Ovary (tissue), 9 donors: Measurements from ENCODE around the gene CDX1. TPM values are rescaled to one million over a fixed set of nuclear protein-coding genes. Genes with fewer than 3 reads are reported as not detected.

Experiments
- DNase-seq, 5 donors: peaks; one replicate each; pipeline ENCODE4 v3.0.0-alpha.2; 2019 to 2020
- H3K27ac ChIP-seq, 2 donors: fragments of 200-600 bp; one replicate each; pipeline versions ENCODE4 v1.5.1 to v1.8.0; 2019 to 2022
- H3K27me3 ChIP-seq: fragments of 200-600 bp; one replicate; pipeline ENCODE4 v1.8.0; 2022
- H3K36me3 ChIP-seq: fragments of 200-600 bp; sonication (generic); one replicate; pipeline ENCODE4 v1.5.1; 2019
- H3K4me1 ChIP-seq: one replicate; pipeline ENCODE4 v1.8.1; 2013; ENCODE audit warnings: mild to moderate bottlenecking, moderate library complexity; ENCODE audit not compliant: insufficient read depth
- H3K4me3 ChIP-seq: fragments of 200-600 bp; sonication (generic); one replicate; pipeline ENCODE4 v1.5.1; 2017
- H3K9me3 ChIP-seq, 2 donors: fragments of 200-600 bp in 1 of 2; sonication (generic) in 1 of 2; one replicate each; pipeline versions ENCODE4 v1.5.1 to v1.8.1; 2013 to 2019; ENCODE audit warnings: mild to moderate bottlenecking in 1 of 2, moderate library complexity in 1 of 2
- EP300 ChIP-seq: sonication (generic); formaldehyde crosslinking; IDR thresholded peaks from one replicate; pipeline ENCODE4 v1.6.1; 2017; ENCODE audit warnings: antibody characterized with exemption
- POLR2A ChIP-seq: fragments of 450-650 bp; IDR thresholded peaks from one replicate; pipeline ENCODE4 v1.6.1; 2017; ENCODE audit warnings: antibody characterized with exemption, mild to moderate bottlenecking, moderate library complexity
- WGBS, 3 donors: extraction: QIAGEN DNeasy Blood & Tissue Kit in 1 of 3; methylation state at CpG; one replicate each; pipeline versions ENCODE4 v1.1.5 to v1.1.7; 2013 to 2017; 5-methylcytosine and 5-hydroxymethylcytosine counted together
- intact Hi-C, 4 donors: fragments of 100-400 bp; cut with DNase I; formaldehyde crosslinking; loops; one replicate each; pipeline versions ENCODE4 v1.11.0 to v1.15.1; 2022 to 2023
- polyA plus RNA-seq, 2 donors: library from polyadenylated mRNA; stranded (reverse); fragments of 200-250 nt in 1 of 2; fragments of 350-450 nt in 1 of 2; fragmentation: Illumina TruSeq in 1 of 2; extraction: RNeasy Lipid Tissue Mini Kit (QIAGEN cat#74804) in 1 of 2; gene quantifications; one replicate each; pipeline ENCODE4 v1.2.3, GENCODE V29; 2013 to 2014
- total RNA-seq, 7 donors: library from RNA; depleted of rRNA in 2 of 7; stranded (reverse); fragments of >200 nt in 2 of 7; fragmentation: NEBNext Ultra II Directional in 3 of 7; extraction: Animal tissue kit (Norgen Biotek cat#: 25700) in 3 of 7; gene quantifications; one replicate each; pipeline versions ENCODE4 v1.1.0 to v1.2.4, GENCODE V29; 2016 to 2023
- TF ChIP-seq, protein P1 (sequence below), 3 donors: fragments of 450-650 bp in 2 of 3; fragments of 200-600 bp in 1 of 3; IDR thresholded peaks; one replicate each; pipeline versions ENCODE4 v1.5.1 to v1.8.0; 2016 to 2022; ENCODE audit warnings: antibody characterized with exemption in 3 of 3, mild to moderate bottlenecking in 1 of 3
- donor health status: DM: no; HTN: no; CAD: no; lungs with moderate emphysema.
- donor health status: DM: no; HTN: no; CAD: no.
- donor health status: Bipolar disorder and iron deficiency.
- donor health status: DM: yes; HTN: yes; CAD: no.
- donor health status: DM: no; HTN: no; CAD: no.
- donor health status: DM: yes; HTN: yes; CAD: no.

The CDX1 gene
- total and polyA plus RNA-seq, 9 donors: 0.18 to 1.4 (median 0.58) TPM

DNA sequence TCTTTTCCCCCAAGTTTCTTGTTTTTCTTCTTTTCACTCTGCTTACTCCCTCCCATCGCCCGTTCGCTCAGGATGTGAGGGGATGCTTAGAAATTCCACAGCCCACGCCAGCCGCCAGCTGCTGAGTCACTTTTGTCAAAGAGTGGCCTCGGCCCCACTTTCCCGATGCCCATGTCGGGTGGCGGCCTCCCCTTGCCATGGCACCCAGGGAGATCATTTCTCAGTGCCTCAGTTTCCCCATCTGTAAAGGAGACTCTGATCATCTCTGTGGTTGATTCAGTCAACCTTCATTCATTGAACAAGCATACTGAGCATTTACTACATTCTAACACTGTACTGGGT is 10.6 kb upstream of the CDX1 start:
- DNase-seq: no peak
- H3K4me3 ChIP-seq: peak overlapping the region; percentile 59
- TF ChIP-seq POLR2A: no peak
- TF ChIP-seq EP300: no peak
- TF ChIP-seq, protein P1, sequence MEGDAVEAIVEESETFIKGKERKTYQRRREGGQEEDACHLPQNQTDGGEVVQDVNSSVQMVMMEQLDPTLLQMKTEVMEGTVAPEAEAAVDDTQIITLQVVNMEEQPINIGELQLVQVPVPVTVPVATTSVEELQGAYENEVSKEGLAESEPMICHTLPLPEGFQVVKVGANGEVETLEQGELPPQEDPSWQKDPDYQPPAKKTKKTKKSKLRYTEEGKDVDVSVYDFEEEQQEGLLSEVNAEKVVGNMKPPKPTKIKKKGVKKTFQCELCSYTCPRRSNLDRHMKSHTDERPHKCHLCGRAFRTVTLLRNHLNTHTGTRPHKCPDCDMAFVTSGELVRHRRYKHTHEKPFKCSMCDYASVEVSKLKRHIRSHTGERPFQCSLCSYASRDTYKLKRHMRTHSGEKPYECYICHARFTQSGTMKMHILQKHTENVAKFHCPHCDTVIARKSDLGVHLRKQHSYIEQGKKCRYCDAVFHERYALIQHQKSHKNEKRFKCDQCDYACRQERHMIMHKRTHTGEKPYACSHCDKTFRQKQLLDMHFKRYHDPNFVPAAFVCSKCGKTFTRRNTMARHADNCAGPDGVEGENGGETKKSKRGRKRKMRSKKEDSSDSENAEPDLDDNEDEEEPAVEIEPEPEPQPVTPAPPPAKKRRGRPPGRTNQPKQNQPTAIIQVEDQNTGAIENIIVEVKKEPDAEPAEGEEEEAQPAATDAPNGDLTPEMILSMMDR (IDR thresholded peaks at IDR 0.05): no peak
- H3K27ac ChIP-seq: peak overlapping the region; percentile 64 to 83
- WGBS, 3 donors: 0 to 3% (median 2%) methylated on average over 9 of the region's 9 CpGs
- H3K4me1 ChIP-seq: peaks cover 32% of the 10 kb centered on the region
- H3K9me3 ChIP-seq: no peaks in the 10 kb centered on the region
- H3K27me3 ChIP-seq: no peaks in the 10 kb centered on the region
- no peaks in the 10 kb centered on the region for H3K36me3 ChIP-seq
- intact Hi-C loops: no loop called here

DNA sequence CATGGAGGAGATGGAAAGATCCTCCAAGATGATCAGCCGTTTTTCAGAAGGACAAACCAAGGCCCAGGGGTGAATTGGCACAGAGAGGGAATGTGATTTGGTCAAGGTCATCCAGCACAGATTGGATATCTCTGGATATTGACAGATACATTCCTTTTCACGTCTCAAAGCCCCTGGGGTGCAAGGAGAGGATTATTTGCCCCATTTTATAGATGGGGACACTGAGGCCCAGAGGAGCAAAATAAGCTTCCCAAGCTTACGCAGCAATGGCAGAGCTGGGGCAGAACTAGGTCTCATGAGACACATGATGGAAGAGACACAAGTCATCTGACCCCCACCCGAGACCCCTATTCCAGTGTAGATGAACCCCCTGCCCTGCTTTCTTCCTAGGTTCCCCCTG is 10.0 kb upstream of the CDX1 start:
- no peak for TF ChIP-seq EP300
- TF ChIP-seq, protein P1 (IDR thresholded peaks at IDR 0.05): no peak
- no peak for TF ChIP-seq POLR2A
- WGBS, 3 donors: 57 to 62% (median 59%) methylated on average over 4 of the region's 4 CpGs
- intact Hi-C loops: no loop called here
- Histone ChIP-seq H3K4me1 (peaks cover 32% of the 10 kb centered on the region), H3K36me3 (no peaks in the 10 kb centered on the region), H3K9me3 (no peaks in the 10 kb centered on the region), H3K27ac (peak overlapping the region; percentile 64 to 83), H3K4me3 (peak overlapping the region; percentile 59), H3K27me3 (no peaks in the 10 kb centered on the region)
- peak in 1 of 5 donors; percentile 36 for DNase-seq

DNA sequence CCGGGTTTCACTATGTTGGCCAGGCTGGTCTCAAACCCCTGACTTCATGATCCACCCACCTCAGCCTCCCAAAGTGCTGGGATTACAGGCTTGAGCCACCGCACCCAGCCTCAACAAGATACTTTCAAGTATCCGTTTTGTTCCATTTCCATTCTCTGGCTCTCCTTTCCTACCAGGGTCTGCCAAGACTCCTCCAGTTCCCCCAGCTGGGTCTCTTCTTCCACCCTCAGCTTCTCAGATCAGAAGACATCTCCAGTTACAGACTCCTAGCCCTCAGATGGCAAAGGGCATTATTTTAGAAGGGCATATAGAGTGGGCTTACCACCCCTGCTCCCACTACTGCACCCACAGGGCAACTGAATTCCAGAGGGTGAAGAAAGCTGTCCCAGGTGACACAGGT is 9.4 kb upstream of the CDX1 start:
- DNase-seq: no peak
- H3K27ac ChIP-seq: peak overlapping the region; percentile 64 to 83
- H3K27me3 ChIP-seq: no peaks in the 10 kb centered on the region
- 39 to 43% (median 42%) methylated on average over 3 of the region's 3 CpGs for WGBS, 3 donors
- H3K4me3 ChIP-seq: no peak overlapping the region
- no peaks in the 10 kb centered on the region for H3K9me3 ChIP-seq
- intact Hi-C loops: no loop called here
- H3K4me1 ChIP-seq: peaks cover 32% of the 10 kb centered on the region
- no peak for TF ChIP-seq EP300
- TF ChIP-seq, protein P1 (IDR thresholded peaks at IDR 0.05): no peak
- TF ChIP-seq POLR2A: no peak
- no peaks in the 10 kb centered on the region for H3K36me3 ChIP-seq

DNA sequence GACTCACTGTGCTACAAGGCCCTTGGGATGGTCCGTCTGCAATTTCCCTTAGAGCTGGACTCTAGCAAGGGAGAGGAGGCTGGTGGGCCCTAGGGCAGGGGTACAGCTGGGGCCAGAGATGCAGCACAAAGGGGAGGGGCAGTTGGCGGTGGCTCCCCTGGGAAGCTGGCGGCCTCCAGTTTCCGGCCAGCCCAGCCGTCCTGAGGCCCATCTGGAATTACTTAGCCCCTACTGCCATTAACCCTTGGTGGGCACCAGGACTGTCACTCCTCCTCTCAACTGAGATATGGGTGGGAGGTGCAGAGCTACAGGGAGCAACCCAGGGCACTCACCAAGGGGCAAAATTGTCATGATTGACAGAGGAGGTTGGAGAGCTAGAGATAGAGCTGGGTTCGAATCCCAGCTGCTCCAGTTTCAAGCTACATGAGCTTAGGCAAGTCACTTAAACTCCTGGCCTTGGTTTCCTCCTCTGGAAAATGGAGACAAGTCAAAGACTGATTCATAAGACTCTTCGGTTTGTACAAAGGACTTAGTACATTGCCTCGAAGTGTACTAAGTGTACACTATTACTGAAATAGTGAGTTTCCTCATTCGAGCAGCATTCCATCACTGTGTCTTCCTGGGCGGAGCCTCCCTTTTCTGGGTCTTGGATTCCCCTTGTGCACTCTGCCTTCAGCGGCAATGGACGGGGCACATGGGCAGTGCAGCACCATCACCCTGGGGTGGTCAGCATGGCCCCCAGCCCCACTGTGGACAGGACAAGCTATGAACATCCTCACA is 8.2 kb upstream of the CDX1 start:
- intact Hi-C loops: no loop called here
- no peaks in the 10 kb centered on the region for H3K9me3 ChIP-seq
- H3K36me3 ChIP-seq: no peaks in the 10 kb centered on the region
- 28 to 33% (median 29%) methylated on average over 12 of the region's 12 CpGs for WGBS, 3 donors
- no peak overlapping the region for H3K4me3 ChIP-seq
- no peak for TF ChIP-seq EP300
- TF ChIP-seq, protein P1 (IDR thresholded peaks at IDR 0.05): no peak
- TF ChIP-seq POLR2A: no peak
- H3K27me3 ChIP-seq: no peaks in the 10 kb centered on the region
- peaks cover 30% of the 10 kb centered on the region for H3K4me1 ChIP-seq
- peak overlapping the region in 1 of 2 donors; percentile 83 for H3K27ac ChIP-seq
- DNase-seq: peak in 1 of 5 donors; percentile 48
